SKM-1 treated with dmso at 0.1 percent for 144 hours (cell line): Measurements from ENCODE around the gene NODAL.

Experiments
- DNase-seq: peaks from one replicate; lab custom pipeline; 2025; ENCODE audit not compliant: unreplicated experiment; lab: John Stamatoyannopoulos, UW

NODAL gene

DNA sequence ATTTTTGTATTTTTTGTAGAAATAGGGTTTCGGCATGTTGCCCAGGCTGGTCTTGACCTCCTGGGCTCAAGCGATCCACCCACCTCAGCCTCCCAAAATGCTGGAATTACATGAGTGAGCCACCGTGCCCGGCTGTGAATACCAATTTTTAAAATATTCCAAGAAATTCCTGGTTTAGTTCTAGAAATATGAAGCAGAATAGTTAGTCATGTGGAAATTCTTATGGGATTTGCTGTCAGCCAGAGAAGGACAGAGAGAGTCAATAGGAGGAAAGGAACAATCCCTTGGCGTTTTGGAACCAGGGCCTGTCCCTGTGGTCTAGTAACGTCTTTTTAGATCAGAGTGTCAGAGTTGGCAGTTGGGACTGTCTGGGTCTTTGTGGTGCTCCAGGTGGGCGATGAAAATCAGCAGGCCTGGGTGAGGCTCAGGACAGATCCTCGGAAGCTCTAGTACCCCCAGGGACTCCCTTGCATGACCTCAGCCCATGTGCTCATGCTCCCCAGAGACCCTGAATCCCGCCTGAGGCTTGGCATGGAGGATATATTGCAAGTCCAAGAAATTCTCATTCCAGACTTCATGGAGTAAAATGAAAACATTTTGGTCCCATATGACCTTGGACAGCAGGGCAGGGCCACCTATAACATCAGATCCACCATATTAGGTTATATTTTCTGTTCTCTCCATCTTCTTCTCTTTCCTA, 7.8 kb downstream of the NODAL start:
- no peak for DNase-seq

DNA sequence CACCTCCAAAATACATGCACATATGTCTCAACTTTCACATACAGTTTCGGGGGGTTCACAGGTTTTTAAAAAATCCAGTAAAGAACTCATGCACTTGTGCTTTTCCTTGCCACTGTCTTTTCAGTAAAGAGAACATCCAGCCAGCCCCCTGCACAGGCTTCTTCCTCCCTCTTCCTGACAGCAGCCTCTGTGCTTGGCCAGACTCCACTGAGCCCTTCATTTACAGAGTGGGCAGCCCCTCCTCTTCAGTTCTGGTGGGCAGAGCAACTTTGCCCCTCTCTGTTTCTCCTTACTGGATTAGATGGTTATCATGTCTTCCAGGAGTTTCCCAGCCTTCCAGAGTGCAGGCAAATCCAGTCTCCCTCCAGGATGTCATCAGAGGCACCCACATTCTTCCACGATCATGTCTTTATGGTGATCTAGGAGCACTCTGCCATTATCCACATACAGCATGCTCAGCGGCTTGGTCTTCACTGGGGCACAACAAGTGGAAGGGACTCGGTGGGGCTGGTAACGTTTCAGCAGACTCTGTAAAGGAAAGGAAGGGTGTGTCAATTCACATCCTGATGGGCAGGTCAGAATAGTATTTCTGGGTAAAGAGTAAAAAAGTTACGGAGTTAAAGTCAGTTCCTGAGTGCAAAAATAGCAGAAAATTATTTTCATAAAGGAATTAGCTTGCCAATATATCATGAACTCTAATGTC, 8.8 kb downstream of the NODAL start:
- DNase-seq = no peak

DNA sequence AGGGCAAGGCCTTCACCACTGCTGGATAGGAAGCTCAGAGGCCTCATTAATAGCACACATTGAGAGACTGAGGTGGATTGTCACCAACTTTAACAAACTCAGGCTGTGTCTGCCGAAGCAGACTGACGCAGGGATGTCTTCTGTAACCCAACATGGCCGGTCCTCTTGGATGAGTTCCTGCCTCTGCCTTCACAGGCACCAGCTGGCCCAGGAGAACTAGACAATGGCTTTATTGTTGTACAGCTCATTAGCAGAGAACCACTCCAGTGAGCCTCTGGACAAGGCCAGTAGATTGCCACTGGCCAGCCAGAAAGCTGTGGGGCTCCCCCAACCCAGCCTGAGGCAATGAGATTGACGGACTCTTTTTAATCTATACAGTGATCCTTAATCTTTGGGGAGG, 9.4 kb downstream of the NODAL start:
- no peak for DNase-seq

DNA sequence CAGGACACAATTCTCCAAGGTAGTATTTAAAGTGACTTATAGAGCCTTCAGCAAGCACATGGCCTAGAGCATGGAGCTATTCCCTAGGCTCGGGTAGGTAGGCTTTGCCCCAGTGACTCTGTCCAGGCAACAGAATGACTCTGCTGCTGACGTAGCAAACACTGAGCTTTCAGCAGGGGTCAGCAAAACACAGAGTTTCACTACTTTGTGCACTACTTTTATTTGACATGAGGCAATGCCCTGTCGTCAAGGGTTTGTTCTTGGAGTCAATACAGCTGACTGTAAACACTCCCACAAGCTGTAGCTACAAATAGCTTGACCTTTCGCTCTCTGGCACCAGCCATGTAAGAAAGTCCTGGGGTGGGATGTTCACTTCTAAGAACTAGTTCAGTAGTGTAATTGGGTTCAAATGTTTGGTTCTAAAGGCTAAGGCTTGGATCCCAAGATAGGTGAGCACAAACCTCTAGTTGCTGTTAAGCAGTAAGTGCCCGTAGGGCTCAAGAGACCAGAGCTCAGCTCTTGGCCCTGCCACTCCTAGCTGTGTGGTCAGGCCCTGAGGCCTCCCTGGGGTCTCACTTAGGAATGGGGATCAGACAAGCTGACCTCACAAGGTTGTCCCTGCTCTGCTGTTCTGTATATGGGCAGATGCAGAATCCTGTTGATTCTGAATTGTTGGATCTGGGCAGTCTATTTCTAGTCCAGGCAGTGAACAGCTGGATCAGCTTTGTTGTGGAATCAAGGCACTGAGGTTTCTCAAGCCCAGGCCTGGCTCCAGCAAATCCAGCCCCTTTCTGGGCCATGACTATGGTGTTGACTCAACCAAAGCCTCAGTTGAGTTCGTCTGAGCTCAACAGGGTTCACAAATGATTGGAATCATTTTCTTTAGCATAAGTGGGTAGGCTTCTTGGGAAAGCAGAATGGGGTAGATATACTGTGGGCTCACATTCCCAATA, 10.7 kb downstream of the NODAL start:
- DNase-seq = no peak

DNA sequence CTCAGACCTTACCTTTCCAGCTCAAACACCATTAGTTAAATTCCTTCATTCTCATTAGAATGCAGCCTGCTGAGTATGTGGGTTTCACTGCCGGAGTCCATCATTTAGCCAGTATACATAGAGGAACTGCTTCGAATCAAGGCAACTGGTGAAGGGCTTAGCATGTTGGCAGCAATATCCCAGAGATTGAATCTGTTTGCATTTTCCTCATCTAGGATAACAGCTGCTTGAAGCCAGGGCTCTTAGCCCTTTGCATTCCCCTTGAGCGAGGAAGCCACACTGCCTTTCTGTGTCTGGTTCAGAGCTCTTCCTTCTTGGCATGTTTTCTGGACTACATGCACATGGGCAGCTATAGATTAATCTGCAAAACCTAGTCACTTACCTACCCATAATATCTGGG, 14.7 kb downstream of the NODAL start:
- no peak for DNase-seq

DNA sequence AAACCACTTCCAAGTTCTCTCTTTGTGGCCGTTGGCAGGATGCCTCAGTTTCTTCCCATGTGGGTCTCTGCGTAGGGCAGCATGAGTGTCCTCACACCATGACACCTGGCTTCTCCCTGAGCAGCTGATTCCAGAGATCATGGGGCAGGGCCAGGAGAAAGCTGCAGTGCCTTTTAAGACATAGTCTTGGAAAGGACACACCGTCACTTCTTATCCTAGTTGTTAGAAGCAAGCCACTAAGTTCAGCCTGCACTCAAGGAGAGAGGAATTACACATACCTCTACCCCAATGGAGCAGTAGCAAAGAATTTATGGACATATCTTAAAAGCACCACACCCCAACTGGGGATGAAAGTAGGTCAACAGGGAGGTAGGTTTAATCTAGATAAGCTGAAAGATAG, 16.4 kb downstream of the NODAL start:
- DNase-seq = no peak

DNA sequence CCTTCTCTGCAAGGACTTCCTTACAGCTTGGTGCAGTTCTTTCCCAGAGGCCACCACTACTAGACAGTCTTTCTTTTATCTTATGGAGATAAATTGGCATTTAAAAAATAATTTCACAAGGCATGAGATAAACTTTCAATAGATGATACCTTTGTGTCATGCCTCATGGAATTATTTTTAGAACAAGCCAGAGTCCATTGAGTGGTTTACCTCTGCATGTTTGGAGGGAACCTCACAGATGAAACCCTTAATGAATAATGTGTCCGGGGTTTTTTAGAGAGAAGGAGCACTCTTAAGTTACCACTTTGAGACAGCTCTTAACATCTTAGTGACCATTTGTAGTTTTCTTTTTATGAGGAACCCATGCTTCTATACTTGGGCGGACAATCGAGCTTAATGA, 17.2 kb downstream of the NODAL start:
- no peak for DNase-seq

DNA sequence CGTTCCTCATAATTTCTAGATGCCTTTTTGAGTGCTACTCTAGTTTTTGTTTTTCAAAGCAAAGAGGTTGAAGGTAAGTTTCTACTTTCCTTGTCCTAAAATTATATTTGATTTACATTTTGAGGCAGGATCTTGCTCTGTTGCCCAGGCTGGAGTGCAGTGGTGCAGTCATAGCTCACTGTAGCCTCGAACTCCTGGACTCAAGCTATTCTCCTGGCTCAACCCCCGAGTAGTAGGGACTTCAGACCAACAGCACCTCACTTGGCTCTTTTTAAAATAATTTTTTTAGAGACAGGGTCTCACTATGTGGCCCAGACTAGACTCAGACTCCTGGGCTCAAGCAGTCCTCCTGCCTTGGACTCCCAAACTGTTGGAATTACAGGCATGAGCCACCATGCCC, 22.8 kb downstream of the NODAL start:
- no peak for DNase-seq

DNA sequence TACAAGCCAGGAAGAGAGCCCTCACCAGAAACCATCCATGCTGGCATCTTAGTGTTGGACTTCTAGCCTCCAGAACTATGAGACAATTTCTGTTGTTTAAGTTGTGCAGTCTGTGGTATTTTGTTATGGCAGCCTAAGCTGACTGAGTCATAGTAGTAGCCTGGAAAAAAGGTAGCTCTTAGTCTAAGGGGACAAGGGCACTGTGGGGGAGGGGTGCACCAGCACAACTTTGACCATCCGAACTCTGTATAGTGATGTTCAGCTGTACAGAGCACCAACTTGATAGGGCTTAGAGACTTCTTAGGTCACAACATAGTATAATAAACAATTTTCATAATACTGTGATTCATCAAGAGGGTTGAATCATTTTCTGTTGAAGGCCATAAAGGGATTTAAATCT, 23.3 kb downstream of the NODAL start:
- DNase-seq = no peak

DNA sequence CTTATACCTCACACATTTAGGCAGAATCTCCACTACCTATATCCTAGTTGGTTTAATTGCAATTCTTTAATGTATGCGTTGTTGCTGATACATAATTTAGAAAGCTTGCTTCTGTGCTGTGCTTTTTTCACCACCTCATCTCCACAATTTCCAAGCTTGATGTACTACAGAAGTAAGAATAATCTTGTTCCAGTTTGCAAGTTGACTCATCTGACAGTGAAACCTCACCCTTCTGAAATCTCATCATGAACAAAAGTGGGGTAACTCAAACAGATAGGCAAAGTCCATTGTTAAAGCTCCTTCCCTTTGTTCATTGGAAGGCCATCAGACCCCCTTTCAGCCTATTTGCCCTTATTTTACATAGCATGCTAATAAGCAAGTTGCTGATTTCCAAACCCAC, 23.9 kb downstream of the NODAL start:
- DNase-seq = no peak

DNA sequence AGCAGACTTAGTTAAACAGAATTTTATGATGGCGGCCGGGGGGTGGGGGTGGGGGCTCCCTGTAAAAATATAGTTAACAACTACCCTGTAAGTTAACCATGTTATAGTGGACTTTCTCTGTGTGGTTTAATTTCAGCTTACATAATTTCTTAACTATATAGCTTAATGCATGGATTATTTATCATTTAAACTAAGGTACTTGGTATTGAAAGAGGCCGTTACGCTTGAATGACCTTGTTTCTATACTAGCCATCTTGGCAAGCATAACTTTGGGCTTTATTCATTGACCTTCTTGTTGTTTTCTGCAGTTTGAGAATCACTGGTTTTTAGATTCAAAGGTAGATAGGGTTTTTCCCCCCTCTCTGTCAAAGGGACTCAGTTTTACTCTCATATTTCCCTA, 29.1 kb downstream of the NODAL start:
- no peak for DNase-seq

DNA sequence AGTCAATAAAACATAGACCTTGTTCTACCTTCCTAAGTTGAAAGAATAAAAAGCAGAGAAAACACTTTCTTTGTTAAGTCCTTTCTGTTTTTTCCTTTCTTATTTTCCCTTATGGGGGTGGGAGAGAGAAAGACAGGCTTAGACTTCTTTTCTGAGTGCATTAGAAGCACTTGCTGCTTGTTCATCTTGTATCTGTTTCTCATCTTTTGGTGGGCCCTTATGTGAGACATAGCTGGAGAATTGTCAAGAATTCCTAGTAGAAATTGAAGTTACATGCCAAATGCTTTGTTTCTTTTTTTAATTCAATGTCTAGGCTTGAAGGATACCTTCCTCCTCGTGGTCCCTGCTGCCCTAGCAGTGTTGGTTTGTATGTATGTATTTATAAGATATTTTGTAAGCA, 30.9 kb downstream of the NODAL start:
- no peak for DNase-seq

DNA sequence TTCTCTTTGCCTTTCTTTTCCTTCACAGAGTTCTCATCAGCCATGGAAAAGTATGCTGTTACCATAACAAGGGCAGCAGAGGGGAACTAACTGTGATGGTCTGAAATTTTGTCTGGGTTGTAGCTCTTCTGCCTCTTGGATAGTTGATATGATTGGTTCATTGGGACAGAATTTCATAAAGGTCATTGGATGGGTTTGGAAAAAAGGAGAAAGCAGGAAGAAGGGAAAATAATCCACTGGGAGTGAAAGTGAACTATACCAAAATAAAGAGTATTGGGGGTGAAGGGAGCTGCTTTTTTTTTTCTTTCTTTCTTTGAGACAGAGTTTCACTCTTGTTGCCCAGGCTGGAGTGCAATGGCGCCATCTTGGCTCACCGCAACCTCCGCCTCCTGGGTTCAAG, 31.7 kb downstream of the NODAL start:
- no peak for DNase-seq

DNA sequence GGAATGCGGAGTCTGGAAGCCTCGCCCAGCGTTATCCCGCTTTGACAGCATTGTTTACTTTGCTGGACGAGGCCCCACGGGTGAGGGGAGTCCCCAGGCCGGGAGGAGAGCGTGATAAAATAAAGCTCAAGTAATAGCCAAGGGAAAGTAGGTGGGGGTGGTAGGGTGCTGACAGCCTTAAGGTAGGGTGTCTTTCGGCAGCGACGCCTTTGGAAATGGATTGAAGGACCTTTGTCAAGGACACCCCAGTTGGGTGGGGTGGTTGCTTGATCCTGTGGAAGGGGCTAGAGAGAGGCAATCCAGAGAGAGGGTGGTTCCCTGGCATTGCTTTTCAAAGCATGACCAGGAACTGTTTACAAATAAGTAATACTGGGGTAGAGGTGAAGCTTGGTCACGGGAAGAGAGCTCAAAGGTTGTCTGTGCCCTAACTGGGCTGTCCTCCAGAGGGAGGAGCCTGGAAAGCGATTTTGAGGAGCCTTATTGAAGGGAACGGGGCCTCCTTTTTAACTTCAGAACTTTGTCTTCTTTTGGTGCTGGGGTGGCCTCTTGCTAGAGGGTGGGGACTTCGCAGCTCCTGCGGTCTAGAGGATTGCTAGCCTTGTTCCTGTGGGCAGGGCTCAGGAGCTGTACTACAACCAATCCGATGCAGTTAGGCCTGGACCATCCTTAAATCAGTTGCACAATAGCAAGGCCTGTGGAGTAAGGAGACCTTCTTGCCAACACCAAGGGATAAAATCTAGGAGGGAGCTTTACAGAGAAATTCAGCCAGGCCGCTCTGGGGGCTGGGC, 36.2 kb downstream of the NODAL start:
- peak; percentile 95 for DNase-seq

DNA sequence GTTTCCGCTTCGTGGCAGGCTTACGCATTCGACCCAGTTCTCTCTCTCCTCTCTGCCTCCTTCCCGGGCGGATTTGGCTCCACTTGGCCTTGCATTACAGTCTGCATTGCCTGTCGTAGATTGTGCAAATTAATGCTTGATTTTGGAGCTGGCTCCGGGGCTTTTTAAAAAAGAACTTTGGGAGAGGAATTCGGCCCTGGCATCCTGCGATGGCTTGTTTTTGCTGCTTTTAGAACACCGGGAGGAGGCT, 36.8 kb downstream of the NODAL start:
- no peak for DNase-seq

DNA sequence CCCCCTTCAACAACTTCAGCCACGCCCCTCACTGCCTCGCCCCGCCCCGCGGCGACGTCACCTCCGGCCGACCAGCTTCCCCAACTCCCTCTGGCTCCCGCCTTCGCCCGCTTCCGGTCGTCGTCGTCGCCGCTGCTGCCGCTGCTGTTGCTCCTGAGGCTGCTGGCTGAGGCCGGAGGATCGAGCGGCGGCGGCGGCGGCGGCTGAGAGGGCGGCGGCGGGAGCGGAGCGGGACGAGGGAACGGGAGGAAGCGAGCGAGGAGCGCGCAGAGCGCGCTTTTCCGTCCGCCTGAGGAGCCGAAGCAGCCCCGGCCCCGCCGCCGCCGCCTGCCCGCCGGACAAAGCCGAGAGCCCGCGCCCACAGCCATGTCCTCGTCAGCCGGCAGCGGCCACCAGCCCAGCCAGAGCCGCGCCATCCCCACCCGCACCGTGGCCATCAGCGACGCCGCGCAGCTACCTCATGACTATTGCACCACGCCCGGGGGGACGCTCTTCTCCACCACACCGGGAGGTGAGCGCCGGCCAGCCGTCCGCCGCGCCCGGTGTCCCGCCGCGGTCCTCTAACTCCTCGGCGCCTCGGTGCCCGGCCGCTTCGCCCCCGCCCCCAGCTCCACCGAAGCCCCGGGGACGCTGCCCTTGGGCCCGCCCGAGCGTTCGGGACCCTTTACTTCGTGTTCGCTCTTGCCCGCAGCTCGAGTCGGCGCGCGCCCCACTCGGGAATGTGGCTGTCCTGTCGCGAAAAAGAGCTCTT, 37.3 kb downstream of the NODAL start, which contains the start of gene EIF4EBP2:
Gene EIF4EBP2, plus strand, starts transcription at position 110 of the 751 bp plus-strand sequence. Its CDS starts 257 bp downstream, at position 367.
- peak; percentile 93 for DNase-seq

DNA sequence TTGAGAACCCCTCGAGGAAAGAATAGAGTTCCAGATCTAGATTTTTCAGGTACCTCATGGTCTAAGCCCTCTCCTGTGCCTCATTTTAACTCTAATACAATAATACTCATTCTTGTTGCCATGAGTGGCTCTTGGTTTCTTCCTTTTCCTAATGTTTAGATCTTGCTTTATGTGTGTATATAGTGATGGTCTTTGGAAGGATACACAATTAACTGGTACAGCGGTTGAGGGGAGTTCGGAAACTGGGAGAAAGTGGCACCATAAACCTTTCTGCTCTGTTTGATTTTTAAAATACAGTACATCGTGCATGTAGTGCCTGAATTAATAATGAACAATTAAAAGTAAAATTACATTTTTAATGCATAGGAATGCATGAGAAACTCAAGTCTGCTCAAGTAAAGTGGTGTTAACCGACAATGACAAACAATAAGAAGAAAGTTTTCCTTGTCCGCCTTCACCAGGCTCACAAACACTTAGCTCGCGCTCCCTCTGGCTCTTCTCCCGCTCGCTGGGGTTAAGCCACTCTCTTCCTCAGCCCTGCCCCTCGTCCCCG, 37.9 kb downstream of the NODAL start:
- DNase-seq = no peak

DNA sequence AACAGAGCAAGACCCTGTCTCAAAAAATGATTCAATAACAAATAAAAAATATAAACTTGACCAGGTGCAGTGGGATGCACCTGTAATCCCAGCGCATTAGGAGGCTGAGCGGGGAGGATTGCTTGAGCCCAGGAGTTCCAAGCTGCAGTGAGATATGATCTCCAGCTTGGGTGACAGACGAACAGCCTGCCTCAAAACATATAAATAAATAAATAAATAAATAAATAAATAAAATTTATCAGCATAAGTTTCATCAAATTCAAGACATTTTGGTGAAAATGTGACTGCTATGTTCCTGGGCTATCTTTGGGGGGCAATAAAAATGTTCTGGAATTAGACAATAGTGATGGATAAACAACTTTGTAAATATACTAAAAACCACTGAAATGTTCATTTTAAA, 42.3 kb downstream of the NODAL start:
- no peak for DNase-seq

DNA sequence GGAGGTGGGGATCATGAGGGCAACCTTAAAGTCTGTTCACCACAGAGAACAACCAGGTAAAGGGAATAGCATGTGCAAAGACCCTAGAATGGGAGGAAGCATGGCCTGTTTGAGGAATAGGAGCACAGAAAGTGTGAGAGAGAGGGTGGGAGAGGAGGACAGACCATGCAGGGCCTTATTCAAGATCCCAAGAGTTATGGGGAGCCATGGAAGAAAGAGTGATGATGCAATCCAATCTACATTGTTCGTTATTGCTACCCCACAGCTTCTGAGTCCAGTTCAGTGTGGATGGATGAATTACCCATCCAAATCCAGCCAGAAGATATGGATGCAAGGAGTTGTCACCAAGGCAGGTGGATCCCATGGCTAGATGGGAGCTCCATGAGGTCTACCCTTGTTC, 45.3 kb downstream of the NODAL start:
- no peak for DNase-seq

DNA sequence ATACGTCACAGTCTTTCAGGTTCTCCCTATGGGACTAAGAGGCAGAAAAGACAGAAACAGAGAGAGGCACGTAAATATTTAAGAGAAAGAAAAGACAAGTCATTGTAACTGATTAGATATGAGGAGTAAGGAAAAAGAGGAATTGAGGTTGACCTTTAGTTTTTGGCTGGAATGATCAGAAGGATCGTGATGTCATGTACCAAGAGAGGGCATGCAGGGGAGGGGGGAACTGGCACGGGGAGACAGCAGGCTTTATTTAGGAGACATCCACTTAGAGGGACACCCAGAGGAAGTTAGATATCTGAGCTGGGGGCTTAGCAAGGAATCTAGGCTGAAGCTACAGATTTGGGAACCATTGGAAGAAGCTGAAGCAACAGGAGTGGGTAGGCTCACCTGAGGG, 49.8 kb downstream of the NODAL start:
- DNase-seq = no peak
